HepG2 (cell line): Measurements from ENCODE around the gene NXPH1. TPM values are rescaled to one million over a fixed set of nuclear protein-coding genes. Genes with fewer than 3 reads are reported as not detected.

ENCODE experiments used
- ATAC-seq: fragments of 200-7000 bp; cut with Tn5 transposase; 3 replicates; pipeline ENCODE4 v1.9.1; 2020; ENCODE audit warnings: mild to moderate bottlenecking, moderate library complexity
- BruUV-seq: library from RNA; stranded (reverse); fragments of 400-500 nt; replicated peaks from 2 replicates; lab custom pipeline; 2021; lab: Mats Ljungman, UMichigan
- CTCF ChIA-PET: fragments of 300-600 bp; formaldehyde crosslinking; extraction: SDS; loops from one replicate; lab custom pipeline; 2021; ENCODE audit warnings: low total read pairs, inconsistent platforms, low intra/inter-chr PET ratio; lab: Yijun Ruan, JAX
- POLR2A ChIA-PET: fragments of 350-600 bp; sonication (Branson Sonifier 250); formaldehyde crosslinking; loops from one replicate; lab custom pipeline; 2020; ENCODE audit warnings: antibody characterized with exemption, inconsistent platforms; lab: Yijun Ruan, JAX
- DNase-seq: peaks from one replicate; pipeline ENCODE4 v3.0.0-alpha.2; 2015; ENCODE audit warnings: low spot score
- FAIRE-seq: peaks from 3 replicates; lab custom pipeline; 2011; peaks lifted over from hg19 to GRCh38; lab: Jason Lieb, UNC
- H2AFZ ChIP-seq: one replicate; pipeline ENCODE4 v1.6.1; 2011; ENCODE audit warnings: low read length, inconsistent platforms
- H3K27ac ChIP-seq: fragments of 300-600 bp; 3 replicates; pipeline ENCODE4 v1.8.0; 2011; ENCODE audit warnings: mixed run types, mild to moderate bottlenecking, mixed read lengths, low read length, inconsistent platforms; ENCODE audit not compliant: insufficient read depth; ENCODE audit errors: extremely low read length
- H3K27me3 ChIP-seq, 2 experiments: fragments of 200-600 bp in 1 of 2; 2 replicates in 1 of 2; 3 replicates in 1 of 2; pipeline versions ENCODE4 v1.6.0 to v1.8.0; 2011; ENCODE audit warnings: low read length in 2 of 2, mild to moderate bottlenecking in 2 of 2, moderate library complexity in 2 of 2, inconsistent platforms in 1 of 2; ENCODE audit not compliant: insufficient read depth in 2 of 2, control insufficient read depth in 1 of 2
- H3K36me3 ChIP-seq, 2 experiments: fragments of 200-600 bp in 1 of 2; replicated peaks in 1 of 2; 2 replicates in 1 of 2; 3 replicates in 1 of 2; pipeline versions ENCODE4 v1.5.1 to v1.8.0; 2011; ENCODE audit warnings: low read length in 2 of 2, inconsistent platforms in 1 of 2; ENCODE audit not compliant: insufficient read depth in 2 of 2, control insufficient read depth in 1 of 2
- H3K4me1 ChIP-seq: 2 replicates; pipeline ENCODE4 v1.5.1; 2012; ENCODE audit warnings: low read length, inconsistent platforms; ENCODE audit not compliant: insufficient read depth
- H3K4me2 ChIP-seq: 2 replicates; pipeline ENCODE4 v1.6.0; 2011; ENCODE audit warnings: low read depth, low read length, inconsistent platforms
- H3K4me3 ChIP-seq, 3 experiments: fragments of 200-600 bp in 1 of 3; sonication (generic), shearing (Covaris generic) in 1 of 3; replicated peaks in 1 of 3; 2 replicates each; pipeline ENCODE4 v1.5.1; 2011 to 2016; ENCODE audit warnings: low read length in 3 of 3, inconsistent platforms in 2 of 3, low read depth in 2 of 3, mild to moderate bottlenecking in 2 of 3, control low read depth in 1 of 3, mixed read lengths in 1 of 3; ENCODE audit not compliant: insufficient read depth in 1 of 3
- H3K79me2 ChIP-seq: one replicate; pipeline ENCODE4 v1.6.1; 2011; ENCODE audit warnings: low read length, inconsistent platforms; ENCODE audit not compliant: insufficient read depth
- H3K9ac ChIP-seq: 2 replicates; pipeline ENCODE4 v1.6.0; 2011; ENCODE audit warnings: mild to moderate bottlenecking, low read depth, low read length, inconsistent platforms; ENCODE audit not compliant: insufficient read depth
- H3K9me3 ChIP-seq: 2 replicates; pipeline ENCODE4 v1.5.1; 2012; ENCODE audit warnings: mild to moderate bottlenecking, low read length
- H4K20me1 ChIP-seq: 2 replicates; pipeline ENCODE4 v1.6.0; 2011; ENCODE audit warnings: inconsistent platforms, mild to moderate bottlenecking, low read length, moderate library complexity; ENCODE audit not compliant: insufficient read depth
- BCL3 ChIP-seq: sonication (generic); formaldehyde crosslinking; IDR thresholded peaks from 2 replicates; pipeline ENCODE4 v1.5.1; 2020; ENCODE audit warnings: mild to moderate bottlenecking, missing genetic modification reagents, moderate library complexity
- BORCS8-MEF2B ChIP-seq: sonication (generic); formaldehyde crosslinking; IDR thresholded peaks from 2 replicates; pipeline ENCODE4 v1.8.0; 2022; ENCODE audit warnings: mild to moderate bottlenecking, missing genetic modification reagents
- CBX5 ChIP-seq: sonication (generic); formaldehyde crosslinking; IDR thresholded peaks from 2 replicates; pipeline ENCODE4 v1.4.0; 2020; ENCODE audit warnings: missing genetic modification reagents, borderline replicate concordance
- CTCF ChIP-seq: sonication (generic); formaldehyde crosslinking; IDR thresholded peaks from 2 replicates; pipeline ENCODE4 v1.5.0; 2020; ENCODE audit warnings: mild to moderate bottlenecking, missing genetic modification reagents, moderate library complexity
- FOXO1 ChIP-seq: sonication (generic); formaldehyde crosslinking; IDR thresholded peaks from 2 replicates; pipeline ENCODE4 v1.4.0; 2020; ENCODE audit warnings: missing genetic modification reagents
- FOXP4 ChIP-seq: sonication (generic); formaldehyde crosslinking; IDR thresholded peaks from 2 replicates; pipeline ENCODE4 v1.4.0; 2020; ENCODE audit warnings: missing genetic modification reagents
- KDM3A ChIP-seq: IDR thresholded peaks from 2 replicates; pipeline ENCODE4 v1.6.1; 2018; ENCODE audit warnings: low read depth, missing compliant biosample characterization
- MIER2 ChIP-seq: IDR thresholded peaks from 2 replicates; pipeline ENCODE4 v1.6.1; 2016; ENCODE audit warnings: missing biosample characterization, missing genetic modification reagents
- NFE2L1 ChIP-seq: sonication (generic); formaldehyde crosslinking; IDR thresholded peaks from 2 replicates; pipeline ENCODE4 v1.4.0; 2020; ENCODE audit warnings: missing genetic modification reagents, mild to moderate bottlenecking, borderline replicate concordance
- REPIN1 ChIP-seq: sonication (generic); formaldehyde crosslinking; IDR thresholded peaks from 2 replicates; pipeline ENCODE4 v1.8.0; 2022; ENCODE audit warnings: missing genetic modification reagents, low read depth, mild to moderate bottlenecking, borderline replicate concordance
- SMC3 ChIP-seq: IDR thresholded peaks from 2 replicates; pipeline ENCODE4 v1.6.1; 2011; ENCODE audit warnings: low read length, improper control_type of control experiment
- SP140L ChIP-seq: sonication (generic); formaldehyde crosslinking; IDR thresholded peaks from 2 replicates; pipeline ENCODE4 v1.4.0; 2020; ENCODE audit warnings: missing genetic modification reagents, borderline replicate concordance
- SUZ12 ChIP-seq: fragments of 150-350 bp; IDR thresholded peaks from 2 replicates; pipeline ENCODE4 v1.6.1; 2014; ENCODE audit warnings: low read depth, low read length
- TAF15 ChIP-seq: fragments of 200-400 bp; formaldehyde crosslinking; IDR thresholded peaks from one replicate; pipeline ENCODE4 v1.6.1; 2018; ENCODE audit warnings: mild to moderate bottlenecking, low read depth, low read length; ENCODE audit not compliant: poor library complexity, severe bottlenecking
- ZBTB21 ChIP-seq: sonication (generic); formaldehyde crosslinking; IDR thresholded peaks from 2 replicates; pipeline ENCODE4 v1.4.0; 2020; ENCODE audit warnings: missing genetic modification reagents
- ZMYM3 ChIP-seq: sonication (generic); formaldehyde crosslinking; IDR thresholded peaks from 2 replicates; pipeline ENCODE4 v1.5.1; 2020; ENCODE audit warnings: mild to moderate bottlenecking, missing genetic modification reagents
- ZNF280B ChIP-seq: sonication (generic); formaldehyde crosslinking; IDR thresholded peaks from 2 replicates; pipeline ENCODE4 v1.5.0; 2020; ENCODE audit warnings: missing genetic modification reagents, mild to moderate bottlenecking, borderline replicate concordance
- ZNF33A ChIP-seq: sonication (generic); formaldehyde crosslinking; IDR thresholded peaks from 2 replicates; pipeline ENCODE4 v1.5.1; 2020; ENCODE audit warnings: missing genetic modification reagents, mild to moderate bottlenecking, moderate library complexity, borderline replicate concordance
- ZNF431 ChIP-seq: sonication (generic); formaldehyde crosslinking; IDR thresholded peaks from 2 replicates; pipeline ENCODE4 v1.9.0; 2022; ENCODE audit warnings: missing genetic modification reagents, low read depth, mild to moderate bottlenecking, borderline replicate concordance
- WGBS: methylation state at CpG from one replicate; pipeline ENCODE4 v1.1.6; 2017; ENCODE audit warnings: low lambda C conversion rate; 5-methylcytosine and 5-hydroxymethylcytosine counted together
- in situ Hi-C: cut with HindIII; loops from 2 replicates; pipeline ENCODE4 v1.10.0; 2017; ENCODE audit warnings: low pct_unique_long_range_greater_than_20kb; ENCODE audit not compliant: extremely low pct_ligation_motif_present
- intact Hi-C: fragments of 100-400 bp; cut with micrococcal nuclease; formaldehyde crosslinking; loops from one replicate; pipeline ENCODE4 v1.10.0; 2022; ENCODE audit not compliant: unreplicated experiment
- polyA plus RNA-seq, 8 experiments: library from polyadenylated mRNA; depleted of rRNA in 3 of 8; stranded (reverse) in 7 of 8; unstranded in 1 of 8; fragments of >200 nt; fragmentation: Illumina TruSeq in 4 of 8; extraction: Trizol in 4 of 8; gene quantifications; 2 replicates each; pipeline versions ENCODE4 v1.2.1 to v1.2.3, GENCODE V29; 2011 to 2016; ENCODE audit warnings: low read depth in 4 of 8, missing spikeins in 1 of 8, mixed read lengths in 1 of 8; ENCODE audit not compliant: insufficient read depth in 1 of 8
- total RNA-seq, 5 experiments: library from RNA; depleted of rRNA; stranded (reverse); fragments of >200 nt; fragmentation: Illumina TruSeq; extraction: Trizol; gene quantifications; 2 replicates each; pipeline ENCODE4 v1.2.3, GENCODE V29; 2016; ENCODE audit warnings: low read depth in 1 of 5

NXPH1 gene
- total and polyA plus RNA-seq, 2 of the 13 experiments (the other 11 are each of a cell fraction or from before 2014, with no cell fraction given), result not detected

- ATAC-seq (peak; percentile 89), FAIRE-seq (peak; percentile 47), DNase-seq (peak; percentile 37)
- WGBS, result 23% methylated on average over 4 of the region's 4 CpGs
- Histone ChIP-seq H3K4me1 (no peaks in the 10 kb centered on the region), H2AFZ (no peak overlapping the region), H3K36me3 (no peaks in the 10 kb centered on the region), H3K27ac (no peak overlapping the region), H4K20me1 (no peaks in the 10 kb centered on the region), H3K4me3 (no peak overlapping the region), H3K4me2 (no peak overlapping the region), H3K79me2 (no peaks in the 10 kb centered on the region), H3K9me3 (no peaks in the 10 kb centered on the region), H3K27me3 (no peaks in the 10 kb centered on the region), H3K9ac (no peak overlapping the region)
- intact Hi-C loops (loop anchor here (1.0 kb wide), 1 partner anchor 306 kb away; no protein-coding TSS in a partner anchor), in situ Hi-C loops (no loop called here)
- CTCF ChIA-PET, result interaction anchor here (1.7 to 2.2 kb wide), 2 partner anchors 288 to 305 kb away, joined by 6 to 15 read pairs; no protein-coding TSS in a partner anchor
- BruUV-seq, result no TSS peak
- POLR2A ChIA-PET, result no interaction called here
- TF ChIP-seq FOXO1 (CRISPR knock-in tag), result no peak
- no peak for TF ChIP-seq FOXP4 (CRISPR knock-in tag)
- TF ChIP-seq SMC3, result peak; percentile 62
- no peak for TF ChIP-seq CBX5 (CRISPR knock-in tag)
- no peak for TF ChIP-seq SUZ12
- no peak for TF ChIP-seq BCL3 (CRISPR knock-in tag)
- no peak for TF ChIP-seq ZNF431 (CRISPR knock-in tag)
- peak; percentile 92 for TF ChIP-seq MIER2
- peak; percentile 66 for TF ChIP-seq CTCF (CRISPR knock-in tag)
- TF ChIP-seq KDM3A (CRISPR knock-in tag), result no peak
- TF ChIP-seq TAF15, result no peak
- no peak for TF ChIP-seq ZMYM3
- TF ChIP-seq REPIN1 (CRISPR knock-in tag), result no peak
- no peak for TF ChIP-seq SP140L (CRISPR knock-in tag)
- TF ChIP-seq ZNF280B (CRISPR knock-in tag), result no peak
- no peak for TF ChIP-seq NFE2L1 (CRISPR knock-in tag)
- TF ChIP-seq ZBTB21 (CRISPR knock-in tag), result no peak
- TF ChIP-seq ZNF33A (CRISPR knock-in tag), result no peak
- no peak for TF ChIP-seq BORCS8-MEF2B (CRISPR knock-in tag)
Measured at GRCh38 chr7:8724080-8724718, 290.8 kb downstream of the NXPH1 start.
